ENCODE data around the gene TARBP2.

Gene TARBP2

DNA sequence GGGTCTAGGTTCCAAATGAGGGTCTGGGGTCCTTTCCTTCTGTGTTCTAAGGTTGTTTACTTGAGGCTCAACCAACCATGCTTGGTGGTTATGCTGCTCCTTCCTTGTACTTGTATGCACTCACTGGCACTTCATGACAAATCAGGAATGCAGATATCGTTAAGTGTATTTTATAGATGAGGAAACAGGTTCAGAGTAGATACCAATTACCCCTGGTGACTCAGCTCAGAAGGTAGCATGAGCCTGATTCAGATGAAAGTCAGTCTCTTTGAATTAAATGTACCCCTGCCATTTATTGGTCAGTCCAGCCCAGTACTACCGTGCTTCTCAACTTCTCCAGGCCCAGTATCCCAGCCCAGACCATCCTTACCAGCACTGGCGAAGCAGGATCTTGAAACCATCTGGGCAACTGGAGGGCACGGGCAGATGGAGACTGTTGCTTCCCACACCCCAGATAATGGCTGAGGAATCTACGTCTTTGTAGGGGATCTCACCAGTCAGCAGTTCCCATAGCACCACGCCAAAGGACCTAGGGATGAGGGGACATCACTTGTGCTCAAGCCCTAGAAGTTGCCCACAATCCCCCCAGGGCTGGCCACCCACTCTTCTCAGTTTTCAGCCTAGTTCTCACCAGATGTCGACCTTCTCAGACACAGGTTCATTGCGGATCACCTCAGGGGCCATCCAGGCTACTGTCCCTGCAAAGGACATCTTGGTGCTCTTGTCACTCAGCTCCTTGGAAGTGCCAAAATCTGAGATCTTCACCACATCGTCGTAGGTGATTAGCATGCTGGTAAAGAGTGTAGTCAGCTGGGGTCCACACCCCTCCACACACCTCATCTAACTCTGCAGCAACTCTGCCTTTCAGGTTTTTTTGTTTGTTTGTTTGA is 16.2 kb upstream of the TARBP2 start:
- Histone ChIP-seq H3K27ac (ENCODE audit: low read length) (no peak overlapping the region), H3K36me3 (ENCODE audit: control insufficient read depth in 2 of 2, insufficient read depth in 2 of 2, low read length in 2 of 2) (peaks cover 42 to 63% of the 10 kb centered on the region in 2 donors)

GRCh38 chr12:53485955-53486735 is 14.9 kb upstream of the TARBP2 start:
- no peak overlapping the region for H3K27ac ChIP-seq (ENCODE audit: low read length)

More for the DNA sequence above, 16.2 kb upstream of the TARBP2 start:
- no peaks in the 10 kb centered on the region for H3K27me3 ChIP-seq (ENCODE audit: control insufficient read depth in 1 of 2, insufficient read depth in 2 of 2, low read length in 2 of 2)
- no peaks in the 10 kb centered on the region for H3K9me3 ChIP-seq (ENCODE audit: control insufficient read depth in 2 of 2, low read length in 2 of 2)
- H3K9ac ChIP-seq (ENCODE audit: low read length in 2 of 2), result no peak overlapping the region
- no peak overlapping the region for H3K4me3 ChIP-seq (ENCODE audit: low read length in 2 of 2)
- no peaks in the 10 kb centered on the region for H3K4me1 ChIP-seq (ENCODE audit: control insufficient read depth, insufficient read depth, low read length)

DNA sequence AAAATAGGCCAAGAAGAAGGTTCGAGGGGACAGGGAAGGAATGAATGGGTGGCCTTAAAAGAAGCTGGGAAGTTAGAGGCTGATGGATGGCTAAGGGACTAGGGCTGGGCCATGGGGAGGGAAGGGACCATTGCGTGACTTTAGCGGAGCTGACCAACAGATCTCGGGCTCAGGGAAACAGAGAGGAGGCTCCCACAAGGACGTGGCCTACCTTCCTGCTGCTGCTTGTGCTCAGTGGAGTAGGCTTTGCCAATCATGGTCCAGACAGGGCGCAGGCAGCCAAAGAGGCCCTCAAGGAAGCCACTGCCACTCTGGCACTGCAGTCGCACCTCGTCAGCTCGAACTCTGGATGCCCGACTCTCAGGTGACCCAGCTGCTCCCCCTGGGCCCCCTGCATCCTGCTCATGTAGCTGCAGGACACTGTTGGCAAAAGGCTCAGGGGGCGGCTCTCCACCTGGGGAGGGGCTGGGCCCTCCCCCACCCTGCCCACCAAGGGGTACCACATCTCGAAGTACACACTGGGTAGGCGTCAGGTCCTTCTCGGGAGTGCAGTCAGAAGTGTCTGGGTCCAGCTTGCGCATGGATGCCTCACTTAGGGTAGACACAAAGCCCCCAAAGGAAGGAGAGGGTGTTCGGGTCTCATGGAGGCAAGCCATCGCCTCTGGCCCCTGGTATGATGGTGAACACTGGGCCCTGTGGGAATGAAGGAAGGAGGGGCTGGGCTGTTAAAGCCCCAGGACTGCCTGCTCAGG is 14.2 kb upstream of the TARBP2 start:
- no peaks in the 10 kb centered on the region for H3K27me3 ChIP-seq (ENCODE audit: control insufficient read depth in 1 of 2, insufficient read depth in 2 of 2, low read length in 2 of 2)
- H3K27ac ChIP-seq (ENCODE audit: low read length), result no peak overlapping the region
- H3K4me1 ChIP-seq (ENCODE audit: control insufficient read depth, insufficient read depth, low read length), result no peaks in the 10 kb centered on the region
- H3K4me3 ChIP-seq (ENCODE audit: low read length in 2 of 2), result no peak overlapping the region
- H3K36me3 ChIP-seq (ENCODE audit: control insufficient read depth in 2 of 2, insufficient read depth in 2 of 2, low read length in 2 of 2), result peaks cover 30 to 50% of the 10 kb centered on the region in 2 donors
- H3K9ac ChIP-seq (ENCODE audit: low read length in 2 of 2), result peak overlapping the region in 1 of 2 donors; percentile 36
- no peaks in the 10 kb centered on the region for H3K9me3 ChIP-seq (ENCODE audit: control insufficient read depth in 2 of 2, low read length in 2 of 2)

More at GRCh38 chr12:53485955-53486735, 14.9 kb upstream of the TARBP2 start:
- H3K9ac ChIP-seq (ENCODE audit: low read length in 2 of 2), result peak overlapping the region in 1 of 2 donors; percentile 36
- no peaks in the 10 kb centered on the region for H3K4me1 ChIP-seq (ENCODE audit: control insufficient read depth, insufficient read depth, low read length)
- peaks cover 35 to 55% of the 10 kb centered on the region in 2 donors for H3K36me3 ChIP-seq (ENCODE audit: control insufficient read depth in 2 of 2, insufficient read depth in 2 of 2, low read length in 2 of 2)
- no peak overlapping the region for H3K4me3 ChIP-seq (ENCODE audit: low read length in 2 of 2)
- no peaks in the 10 kb centered on the region for H3K27me3 ChIP-seq (ENCODE audit: control insufficient read depth in 1 of 2, insufficient read depth in 2 of 2, low read length in 2 of 2)
- no peaks in the 10 kb centered on the region for H3K9me3 ChIP-seq (ENCODE audit: control insufficient read depth in 2 of 2, low read length in 2 of 2)

DNA sequence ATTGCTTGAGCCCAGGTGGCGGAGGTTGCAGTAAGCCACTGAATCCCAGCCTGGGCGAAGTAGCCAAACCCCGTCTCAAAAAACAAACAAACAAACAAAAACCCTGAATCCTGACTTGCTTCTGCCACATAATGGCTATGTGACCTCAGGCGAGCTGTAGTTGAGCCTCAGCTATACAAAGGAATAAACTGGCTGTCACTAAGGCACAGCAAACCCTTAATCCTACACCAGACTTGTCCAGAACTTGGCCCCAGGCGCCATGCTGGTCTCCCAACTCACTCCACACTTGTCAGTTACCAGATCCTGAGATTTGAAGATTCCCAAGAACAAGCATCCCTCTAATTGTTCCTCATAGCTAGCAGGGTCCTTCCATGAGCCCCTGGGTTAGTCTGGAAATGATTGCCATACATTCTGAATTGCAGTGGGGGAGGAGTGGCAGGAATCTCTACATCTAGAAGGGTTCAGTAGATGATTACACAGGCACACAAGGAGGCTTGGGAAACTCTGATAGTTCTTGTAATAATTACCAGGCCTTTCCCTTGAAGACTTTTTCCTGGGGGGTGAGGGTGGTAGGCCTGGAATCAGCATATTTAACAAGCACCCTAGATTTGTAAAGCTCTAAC is 11.7 kb upstream of the TARBP2 start:
- Histone ChIP-seq H3K36me3 (ENCODE audit: control insufficient read depth in 2 of 2, insufficient read depth in 2 of 2, low read length in 2 of 2) (peaks cover 17 to 28% of the 10 kb centered on the region in 2 donors), H3K4me3 (ENCODE audit: low read length in 2 of 2) (no peak overlapping the region), H3K9ac (ENCODE audit: low read length in 2 of 2) (no peak overlapping the region), H3K9me3 (ENCODE audit: control insufficient read depth in 2 of 2, low read length in 2 of 2) (no peaks in the 10 kb centered on the region), H3K4me1 (ENCODE audit: control insufficient read depth, insufficient read depth, low read length) (peaks cover 18% of the 10 kb centered on the region), H3K27me3 (ENCODE audit: control insufficient read depth in 1 of 2, insufficient read depth in 2 of 2, low read length in 2 of 2) (no peaks in the 10 kb centered on the region), H3K27ac (ENCODE audit: low read length) (no peak overlapping the region)

GRCh38 chr12:53492188-53492587 is 8.9 kb upstream of the TARBP2 start:
- H3K27ac ChIP-seq (ENCODE audit: low read length), result peak overlapping the region; percentile 80
- H3K9ac ChIP-seq (ENCODE audit: low read length in 2 of 2), result peak overlapping the region; percentile 55 to 61
- peak overlapping the region; percentile 68 to 77 for H3K4me3 ChIP-seq (ENCODE audit: low read length in 2 of 2)
- H3K27me3 ChIP-seq (ENCODE audit: control insufficient read depth in 1 of 2, insufficient read depth in 2 of 2, low read length in 2 of 2), result no peaks in the 10 kb centered on the region
- H3K36me3 ChIP-seq (ENCODE audit: control insufficient read depth in 2 of 2, insufficient read depth in 2 of 2, low read length in 2 of 2), result peaks cover 5% of the 10 kb centered on the region in 2 donors
- no peaks in the 10 kb centered on the region for H3K9me3 ChIP-seq (ENCODE audit: control insufficient read depth in 2 of 2, low read length in 2 of 2)
- peaks cover 24% of the 10 kb centered on the region for H3K4me1 ChIP-seq (ENCODE audit: control insufficient read depth, insufficient read depth, low read length)

GRCh38 chr12:53492830-53493609 is 8.1 kb upstream of the TARBP2 start:
- Histone ChIP-seq H3K9me3 (ENCODE audit: control insufficient read depth in 2 of 2, low read length in 2 of 2) (no peaks in the 10 kb centered on the region), H3K9ac (ENCODE audit: low read length in 2 of 2) (peak overlapping the region; percentile 61 to 80), H3K27me3 (ENCODE audit: control insufficient read depth in 1 of 2, insufficient read depth in 2 of 2, low read length in 2 of 2) (no peaks in the 10 kb centered on the region), H3K36me3 (ENCODE audit: control insufficient read depth in 2 of 2, insufficient read depth in 2 of 2, low read length in 2 of 2) (peaks cover 0 to 3% of the 10 kb centered on the region in 2 donors), H3K4me1 (ENCODE audit: control insufficient read depth, insufficient read depth, low read length) (peaks cover 24% of the 10 kb centered on the region), H3K27ac (ENCODE audit: low read length) (peak overlapping the region; percentile 80), H3K4me3 (ENCODE audit: low read length in 2 of 2) (peak overlapping the region; percentile 68 to 77)

GRCh38 chr12:53493610-53494391 is 7.3 kb upstream of the TARBP2 start:
- Histone ChIP-seq H3K9me3 (ENCODE audit: control insufficient read depth in 2 of 2, low read length in 2 of 2) (no peaks in the 10 kb centered on the region), H3K27me3 (ENCODE audit: control insufficient read depth in 1 of 2, insufficient read depth in 2 of 2, low read length in 2 of 2) (no peaks in the 10 kb centered on the region), H3K4me3 (ENCODE audit: low read length in 2 of 2) (peak overlapping the region; percentile 68 to 77), H3K27ac (ENCODE audit: low read length) (peak overlapping the region; percentile 80), H3K9ac (ENCODE audit: low read length in 2 of 2) (peak overlapping the region; percentile 61 to 80), H3K36me3 (ENCODE audit: control insufficient read depth in 2 of 2, insufficient read depth in 2 of 2, low read length in 2 of 2) (peaks cover 0 to 2% of the 10 kb centered on the region in 2 donors), H3K4me1 (ENCODE audit: control insufficient read depth, insufficient read depth, low read length) (peaks cover 29% of the 10 kb centered on the region)

- H3K27ac ChIP-seq (ENCODE audit: low read length), result peak overlapping the region; percentile 31
- H3K4me3 ChIP-seq (ENCODE audit: low read length in 2 of 2), result no peak overlapping the region
- peaks cover 43% of the 10 kb centered on the region for H3K4me1 ChIP-seq (ENCODE audit: control insufficient read depth, insufficient read depth, low read length)
- H3K27me3 ChIP-seq (ENCODE audit: control insufficient read depth in 1 of 2, insufficient read depth in 2 of 2, low read length in 2 of 2), result no peaks in the 10 kb centered on the region
- no peak overlapping the region for H3K9ac ChIP-seq (ENCODE audit: low read length in 2 of 2)
- H3K9me3 ChIP-seq (ENCODE audit: control insufficient read depth in 2 of 2, low read length in 2 of 2), result no peaks in the 10 kb centered on the region
- H3K36me3 ChIP-seq (ENCODE audit: control insufficient read depth in 2 of 2, insufficient read depth in 2 of 2, low read length in 2 of 2), result peaks cover 0 to 2% of the 10 kb centered on the region in 2 donors
Measured at GRCh38 chr12:53495903-53496751, 5.0 kb upstream of the TARBP2 start.

- H3K9me3 ChIP-seq (ENCODE audit: control insufficient read depth in 2 of 2, low read length in 2 of 2), result no peaks in the 10 kb centered on the region
- no peak overlapping the region for H3K27ac ChIP-seq (ENCODE audit: low read length)
- no peaks in the 10 kb centered on the region for H3K27me3 ChIP-seq (ENCODE audit: control insufficient read depth in 1 of 2, insufficient read depth in 2 of 2, low read length in 2 of 2)
- no peak overlapping the region for H3K9ac ChIP-seq (ENCODE audit: low read length in 2 of 2)
- H3K36me3 ChIP-seq (ENCODE audit: control insufficient read depth in 2 of 2, insufficient read depth in 2 of 2, low read length in 2 of 2), result peaks cover 0 to 2% of the 10 kb centered on the region in 2 donors
- H3K4me3 ChIP-seq (ENCODE audit: low read length in 2 of 2), result no peak overlapping the region
- H3K4me1 ChIP-seq (ENCODE audit: control insufficient read depth, insufficient read depth, low read length), result peaks cover 47% of the 10 kb centered on the region
Measured at GRCh38 chr12:53496752-53497032, 4.4 kb upstream of the TARBP2 start.
